Loucy (cell line): ENCODE measurements around the gene RNLS.

Experiments used
- H2AFZ ChIP-seq: fragments of 200-600 bp; sonication (generic); 2 replicates; pipeline ENCODE4 v1.6.0; 2016; ENCODE audit warnings: antibody characterized with exemption, mild to moderate bottlenecking, low read length, moderate library complexity
- H3F3A ChIP-seq: fragments of 200-600 bp; 2 replicates; pipeline ENCODE4 v1.6.0; 2016; ENCODE audit warnings: antibody characterized with exemption, low read depth, mild to moderate bottlenecking
- H3K27me3 ChIP-seq: fragments of 200-600 bp; sonication (generic); 2 replicates; pipeline ENCODE4 v1.6.1; 2014; ENCODE audit warnings: low read length, mild to moderate bottlenecking; ENCODE audit not compliant: insufficient read depth, poor library complexity, severe bottlenecking
- H3K36me3 ChIP-seq: fragments of 200-600 bp; sonication (generic); 2 replicates; pipeline ENCODE4 v1.6.1; 2016; ENCODE audit warnings: low read length; ENCODE audit not compliant: insufficient read depth
- H3K4me1 ChIP-seq: fragments of 200-600 bp; sonication (generic); 2 replicates; pipeline ENCODE4 v1.5.1; 2014; ENCODE audit warnings: low read length, mild to moderate bottlenecking; ENCODE audit not compliant: insufficient read depth, poor library complexity, severe bottlenecking
- H3K4me2 ChIP-seq: fragments of 200-600 bp; sonication (generic); 2 replicates; pipeline ENCODE4 v1.6.0; 2014; ENCODE audit warnings: antibody characterized with exemption, low read length, low read depth, mild to moderate bottlenecking; ENCODE audit not compliant: poor library complexity, severe bottlenecking
- H3K4me3 ChIP-seq: fragments of 200-600 bp; sonication (generic); 2 replicates; pipeline ENCODE4 v1.5.1; 2014; ENCODE audit warnings: low read length, mild to moderate bottlenecking, mixed read lengths; ENCODE audit not compliant: poor library complexity, severe bottlenecking
- H3K79me2 ChIP-seq: fragments of 200-600 bp; sonication (generic); 2 replicates; pipeline ENCODE4 v1.6.1; 2014; ENCODE audit warnings: low read length; ENCODE audit not compliant: insufficient read depth
- H3K9ac ChIP-seq: fragments of 200-600 bp; sonication (generic); 2 replicates; pipeline ENCODE4 v1.6.0; 2014; ENCODE audit warnings: mild to moderate bottlenecking, low read depth, low read length, moderate library complexity; ENCODE audit not compliant: poor library complexity, severe bottlenecking
- H3K9me2 ChIP-seq: fragments of 200-600 bp; sonication (generic); replicated peaks from 2 replicates; pipeline ENCODE4 v1.6.1; 2016; ENCODE audit warnings: low read depth, low read length, mixed read lengths
- H3K9me3 ChIP-seq: fragments of 200-600 bp; sonication (generic); 2 replicates; pipeline ENCODE4 v1.6.1; 2014; ENCODE audit warnings: mild to moderate bottlenecking, antibody characterized with exemption, low read length, low read depth; ENCODE audit not compliant: insufficient read depth
- H4K20me1 ChIP-seq: fragments of 200-600 bp; sonication (generic); 2 replicates; pipeline ENCODE4 v1.6.0; 2014; ENCODE audit warnings: antibody characterized with exemption, low read length, mild to moderate bottlenecking; ENCODE audit not compliant: insufficient read depth, poor library complexity, severe bottlenecking
- EZH2phosphoT487 ChIP-seq: fragments of 200-600 bp; IDR thresholded peaks from 2 replicates; pipeline ENCODE4 v1.6.1; 2018; ENCODE audit warnings: antibody characterized with exemption, mild to moderate bottlenecking, moderate library complexity, borderline replicate concordance
- TF ChIP-seq, protein P1 (sequence below): fragments of 200-600 bp; sonication (generic); conservative IDR thresholded peaks from 2 replicates; pipeline ENCODE4 v1.5.1; 2014; ENCODE audit warnings: mild to moderate bottlenecking, antibody characterized with exemption, low read length

RNLS gene

DNA sequence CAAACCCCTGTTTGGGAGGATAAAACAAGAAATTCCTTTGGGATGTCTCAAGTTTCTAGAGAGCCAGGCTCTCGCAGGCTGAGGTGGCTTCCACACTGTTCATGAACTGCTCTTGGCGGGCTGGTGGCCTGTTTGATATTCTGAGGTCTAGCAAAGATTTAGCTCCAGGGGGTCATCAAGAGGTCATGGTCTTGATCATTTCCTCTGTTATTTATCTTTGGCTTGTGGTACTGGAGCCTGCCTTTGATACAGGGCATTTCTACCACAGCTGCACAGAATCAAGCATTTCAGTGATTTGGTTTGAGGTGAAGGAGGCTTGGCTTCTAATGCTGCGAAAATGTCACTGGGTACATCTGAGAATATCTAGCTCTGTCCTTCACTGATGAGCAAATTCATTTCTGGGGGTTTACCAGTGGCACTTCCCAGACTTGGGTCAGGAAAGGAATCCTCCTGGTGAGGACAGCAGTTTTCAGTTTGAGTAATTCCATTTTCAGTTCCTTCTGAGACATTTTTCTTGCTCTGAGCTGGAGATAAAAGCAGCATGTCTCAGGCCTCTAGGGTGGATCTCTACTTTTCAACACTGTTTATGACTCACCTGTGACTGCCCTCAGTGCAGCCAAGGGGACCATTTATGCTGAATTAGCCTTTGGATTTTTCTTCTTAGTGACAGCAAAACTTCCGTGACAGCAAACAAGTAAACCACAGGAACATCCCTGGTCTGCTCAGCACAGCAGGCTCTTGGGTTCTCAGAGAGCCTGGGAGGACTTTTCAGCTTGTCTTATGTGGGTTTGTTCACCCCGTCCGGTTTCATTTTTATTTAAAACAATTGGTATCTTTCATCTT is 312.0 kb downstream of the RNLS start:
- H3K9ac ChIP-seq = no peak overlapping the region
- no peak overlapping the region for H2AFZ ChIP-seq
- H4K20me1 ChIP-seq = peaks cover 57% of the 10 kb centered on the region
- peaks cover 94% of the 10 kb centered on the region for H3K79me2 ChIP-seq
- TF ChIP-seq EZH2phosphoT487 = no peak; the same call in 1 of the 2 replicates
- TF ChIP-seq, protein P1, sequence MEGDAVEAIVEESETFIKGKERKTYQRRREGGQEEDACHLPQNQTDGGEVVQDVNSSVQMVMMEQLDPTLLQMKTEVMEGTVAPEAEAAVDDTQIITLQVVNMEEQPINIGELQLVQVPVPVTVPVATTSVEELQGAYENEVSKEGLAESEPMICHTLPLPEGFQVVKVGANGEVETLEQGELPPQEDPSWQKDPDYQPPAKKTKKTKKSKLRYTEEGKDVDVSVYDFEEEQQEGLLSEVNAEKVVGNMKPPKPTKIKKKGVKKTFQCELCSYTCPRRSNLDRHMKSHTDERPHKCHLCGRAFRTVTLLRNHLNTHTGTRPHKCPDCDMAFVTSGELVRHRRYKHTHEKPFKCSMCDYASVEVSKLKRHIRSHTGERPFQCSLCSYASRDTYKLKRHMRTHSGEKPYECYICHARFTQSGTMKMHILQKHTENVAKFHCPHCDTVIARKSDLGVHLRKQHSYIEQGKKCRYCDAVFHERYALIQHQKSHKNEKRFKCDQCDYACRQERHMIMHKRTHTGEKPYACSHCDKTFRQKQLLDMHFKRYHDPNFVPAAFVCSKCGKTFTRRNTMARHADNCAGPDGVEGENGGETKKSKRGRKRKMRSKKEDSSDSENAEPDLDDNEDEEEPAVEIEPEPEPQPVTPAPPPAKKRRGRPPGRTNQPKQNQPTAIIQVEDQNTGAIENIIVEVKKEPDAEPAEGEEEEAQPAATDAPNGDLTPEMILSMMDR = no peak
- H3F3A ChIP-seq = no peaks in the 10 kb centered on the region
- no peaks in the 10 kb centered on the region for H3K9me2 ChIP-seq
- H3K4me3 ChIP-seq = no peak overlapping the region
- peaks cover 40% of the 10 kb centered on the region; the same call in 1 of the 2 replicates for H3K36me3 ChIP-seq
- peak overlapping the region; percentile 38 for H3K4me2 ChIP-seq
- H3K9me3 ChIP-seq = no peaks in the 10 kb centered on the region
- no peaks in the 10 kb centered on the region for H3K27me3 ChIP-seq
- H3K4me1 ChIP-seq = peaks cover 24% of the 10 kb centered on the region

DNA sequence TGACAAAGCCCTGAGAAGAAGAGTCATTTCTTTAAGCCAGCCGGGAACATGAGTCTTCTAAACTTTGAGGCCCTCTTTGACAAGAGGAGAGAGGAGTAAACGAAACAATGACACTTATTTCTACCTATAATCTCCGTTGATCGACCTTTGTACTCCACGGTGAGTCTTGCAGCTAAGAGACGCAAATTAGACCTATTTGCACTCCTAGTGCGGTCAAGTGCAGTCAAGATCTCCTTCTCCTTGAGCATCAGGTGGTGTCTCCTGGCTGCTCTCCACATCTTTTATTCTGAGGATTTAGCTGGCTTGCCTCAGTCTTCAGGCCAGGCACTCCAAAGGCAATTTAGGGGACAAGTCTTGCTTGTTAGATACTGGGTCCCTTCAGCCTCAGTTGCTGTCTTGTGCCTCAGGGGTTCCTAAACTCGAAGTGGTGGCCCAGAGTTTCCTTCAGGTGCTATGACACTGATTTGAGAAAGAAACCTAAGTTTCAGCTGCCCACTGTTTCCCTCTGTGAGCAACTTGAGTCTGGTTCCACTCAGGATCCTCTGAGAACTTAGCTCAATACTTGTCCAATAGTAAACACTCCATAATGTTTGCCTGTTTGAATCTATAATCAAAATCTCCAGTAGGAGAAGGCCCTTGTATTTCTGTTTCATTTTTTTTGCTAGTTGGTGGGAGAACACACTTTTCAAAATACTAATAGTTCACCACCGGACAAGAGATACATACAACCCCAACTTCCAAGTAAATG is 312.9 kb downstream of the RNLS start:
- Histone ChIP-seq H4K20me1 (peaks cover 57% of the 10 kb centered on the region), H3K9me2 (no peaks in the 10 kb centered on the region), H3K4me3 (no peak overlapping the region), H3K79me2 (peaks cover 95% of the 10 kb centered on the region), H3K4me2 (no peak overlapping the region), H3K9me3 (no peaks in the 10 kb centered on the region), H3K9ac (no peak overlapping the region), H2AFZ (no peak overlapping the region), H3F3A (no peaks in the 10 kb centered on the region), H3K36me3 (peaks cover 35% of the 10 kb centered on the region; the same call in 1 of the 2 replicates), H3K27me3 (no peaks in the 10 kb centered on the region), H3K4me1 (peaks cover 28% of the 10 kb centered on the region)
- TF ChIP-seq, protein P1 = no peak
- no peak for TF ChIP-seq EZH2phosphoT487

DNA sequence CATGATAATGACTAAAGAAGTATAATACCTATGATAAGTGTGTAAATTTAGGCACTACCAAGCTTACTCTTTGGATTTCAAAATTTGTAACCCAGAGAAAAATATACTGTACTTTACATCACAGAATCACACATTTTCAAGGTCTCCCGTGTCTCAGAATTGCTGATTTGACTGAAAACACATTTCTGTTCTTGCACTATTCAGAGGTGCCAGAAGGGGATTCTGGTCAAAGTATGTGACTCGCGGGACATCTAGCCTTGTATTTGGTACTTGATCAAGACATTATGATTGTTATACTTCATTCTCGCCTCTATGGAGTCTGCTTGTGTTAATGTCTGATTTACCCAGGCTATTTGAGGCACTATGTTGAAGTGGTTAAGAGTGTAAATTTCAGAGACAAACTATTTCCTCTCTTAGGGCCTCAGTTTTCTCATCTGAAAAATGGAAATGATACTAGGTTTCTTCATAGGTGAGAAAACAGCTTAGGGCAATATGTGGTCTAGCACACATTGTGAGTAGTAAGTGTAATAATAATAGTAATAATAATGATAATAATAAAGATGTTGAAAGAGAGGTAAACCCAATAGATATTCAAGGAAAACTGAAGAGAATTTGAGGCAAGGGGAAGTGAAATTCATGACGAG is 320.4 kb downstream of the RNLS start:
- no peaks in the 10 kb centered on the region for H3K27me3 ChIP-seq
- H3K9ac ChIP-seq = no peak overlapping the region
- no peaks in the 10 kb centered on the region for H3F3A ChIP-seq
- H4K20me1 ChIP-seq = peaks cover 13% of the 10 kb centered on the region
- H3K4me1 ChIP-seq = peaks cover 27% of the 10 kb centered on the region
- no peak overlapping the region for H2AFZ ChIP-seq
- no peaks in the 10 kb centered on the region for H3K9me2 ChIP-seq
- H3K4me2 ChIP-seq = no peak overlapping the region
- TF ChIP-seq, protein P1 = 0 out of 2 replicates have a peak, but pooled peaks have one; percentile 16
- TF ChIP-seq EZH2phosphoT487 = no peak
- H3K9me3 ChIP-seq = no peaks in the 10 kb centered on the region
- no peak overlapping the region for H3K4me3 ChIP-seq
- peaks cover 77% of the 10 kb centered on the region; the same call in 1 of the 2 replicates for H3K79me2 ChIP-seq
- peaks cover 17% of the 10 kb centered on the region; the same call in 1 of the 2 replicates for H3K36me3 ChIP-seq
